Activated CD8-positive, alpha-beta memory T cell treated with anti-CD3 and anti-CD28 coated beads, Interleukin-2, amount 50 U/mL, for 1 hour (primary cell): ENCODE results near the gene PKDCC.

Experiments
- DNase-seq: peaks from one replicate; pipeline ENCODE4 v3.0.0-alpha.2; 2020; ENCODE audit errors: extremely low read depth

Gene PKDCC

GRCh38 chr2:42049221-42050009 lies 1.6 kb downstream of the PKDCC start:
- DNase-seq = no peak

- DNase-seq = no peak
Observed at GRCh38 chr2:42050010-42050702, 2.3 kb downstream of the PKDCC start.

- DNase-seq = no peak
Observed at GRCh38 chr2:42050703-42051542, 3.1 kb downstream of the PKDCC start.

- no peak for DNase-seq
Observed at GRCh38 chr2:42051543-42052235, 3.9 kb downstream of the PKDCC start.

- DNase-seq = no peak
Observed at GRCh38 chr2:42052702-42053481, 5.1 kb downstream of the PKDCC start.

GRCh38 chr2:42053482-42053790 lies 5.6 kb downstream of the PKDCC start:
- DNase-seq = no peak

- DNase-seq = no peak
Observed at GRCh38 chr2:42053791-42054701, 6.2 kb downstream of the PKDCC start.

- no peak for DNase-seq
Observed at GRCh38 chr2:42054714-42055430, 7.1 kb downstream of the PKDCC start.

GRCh38 chr2:42055573-42056514 lies 8.0 kb downstream of the PKDCC start:
- no peak for DNase-seq

GRCh38 chr2:42057159-42057901 lies 9.5 kb downstream of the PKDCC start:
- no peak for DNase-seq

- DNase-seq = no peak
Observed at GRCh38 chr2:42057902-42058450, 10.2 kb downstream of the PKDCC start.

- no peak for DNase-seq
Observed at GRCh38 chr2:42059261-42059898, 11.6 kb downstream of the PKDCC start.

- DNase-seq = no peak
Observed at GRCh38 chr2:42060028-42060427, 12.2 kb downstream of the PKDCC start.

- DNase-seq = no peak
Observed at GRCh38 chr2:42060718-42061619, 13.1 kb downstream of the PKDCC start.

- DNase-seq = no peak
Observed at GRCh38 chr2:42061839-42062238, 14.0 kb downstream of the PKDCC start.
